LHCN-M2 (cell line): ENCODE results near the gene KCTD11. TPM values are rescaled to one million over a fixed set of nuclear protein-coding genes. Genes with fewer than 3 reads are reported as not detected.

Experiments
- DNase-seq: peaks from one replicate; pipeline ENCODE4 v3.0.0-alpha.2; 2012; ENCODE audit warnings: low read depth
- total RNA-seq: library from RNA; depleted of rRNA; stranded (reverse); fragments of >200 nt; gene quantifications from 2 replicates; pipeline ENCODE4 v1.2.3, GENCODE V29; 2014; rRNA removed

KCTD11 gene
- total RNA-seq, 1 experiment from 2014 or later = 9.0 TPM

DNA sequence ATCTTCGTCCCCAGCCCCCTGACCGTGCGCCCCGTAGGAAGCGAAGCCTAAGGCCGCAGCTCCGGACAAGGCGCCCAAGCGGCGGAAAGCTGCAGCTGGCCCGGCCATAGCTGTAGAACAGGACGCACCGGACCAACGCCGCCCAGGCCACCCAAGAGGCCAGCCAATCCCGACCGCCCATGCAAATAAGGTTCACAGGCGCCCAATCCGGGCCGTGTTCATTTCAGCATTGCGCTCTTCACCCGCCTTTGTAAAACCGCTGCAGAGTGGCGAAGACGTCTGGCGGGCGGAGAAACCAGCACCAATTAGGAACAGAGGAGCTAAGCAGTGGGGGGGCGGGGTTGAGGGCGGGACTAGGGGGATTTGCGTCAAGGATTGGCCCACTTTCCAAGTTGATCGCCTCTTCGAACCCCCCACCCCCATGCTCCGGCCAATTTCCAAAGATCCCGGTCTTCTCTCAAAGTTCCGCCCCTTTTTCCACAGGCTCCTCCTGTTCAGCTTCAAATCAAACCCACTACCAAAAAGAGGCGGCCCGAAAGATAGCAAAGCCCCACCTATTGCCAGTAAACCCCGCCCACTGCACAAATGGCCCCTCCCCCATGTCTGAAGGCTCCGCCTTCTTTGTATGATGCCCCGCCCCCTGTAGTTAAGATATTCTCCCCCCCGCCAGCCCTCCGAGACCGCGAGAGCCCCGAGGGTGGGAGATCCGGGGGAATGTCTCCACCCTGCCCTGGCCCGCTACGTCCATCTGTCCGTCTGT lies 52.2 kb downstream of the KCTD11 start, which contains the start of gene TMEM256:
TSS of gene TMEM256 (minus strand) at position 121 of the 760 bp plus-strand sequence. CDS start at position 108, 13 bp downstream.
- DNase-seq = peak; percentile 99

Other genes starting within 250 kb of the KCTD11 start
- not detected in 2 replicates for gene ASGR2, start 237.3 kb upstream of the KCTD11 start, total RNA-seq
- gene ASGR1, start 172.8 kb upstream of the KCTD11 start, total RNA-seq = 0.29 and 1.4 TPM in 2 replicates
- gene DLG4, start 132.3 kb upstream of the KCTD11 start, total RNA-seq = 16.6 and 17.3 TPM in 2 replicates
- gene ACADVL, start 132.2 kb upstream of the KCTD11 start, total RNA-seq = 485 and 564 TPM in 2 replicates
- 64.8 and 71.4 TPM in 2 replicates for gene DVL2, start 117.6 kb upstream of the KCTD11 start, total RNA-seq
- gene PHF23, start 112.7 kb upstream of the KCTD11 start, total RNA-seq = 54.7 and 56.4 TPM in 2 replicates
- 161 and 171 TPM in 2 replicates for gene GABARAP, start 109.7 kb upstream of the KCTD11 start, total RNA-seq
- gene CTDNEP1, start 100.4 kb upstream of the KCTD11 start, total RNA-seq = 59.1 and 65.5 TPM in 2 replicates
- gene ELP5, start 99.9 kb upstream of the KCTD11 start, total RNA-seq = 52.6 and 58.2 TPM in 2 replicates
- gene CLDN7, start 89.7 kb upstream of the KCTD11 start, total RNA-seq = not detected in 2 replicates
- gene SLC2A4, start 70.4 kb upstream of the KCTD11 start, total RNA-seq = 0.11 TPM in 1 of 2 replicates, not detected in the other
- gene YBX2, start 57.5 kb upstream of the KCTD11 start, total RNA-seq = not detected in 2 replicates
- 968 and 1,043 TPM in 2 replicates for gene EIF5A, start 44.5 kb upstream of the KCTD11 start, total RNA-seq
- 98.7 and 119 TPM in 2 replicates for gene GPS2, start 36.8 kb upstream of the KCTD11 start, total RNA-seq
- gene NEURL4, start 22.8 kb upstream of the KCTD11 start, total RNA-seq = 15.1 and 15.7 TPM in 2 replicates
- gene ACAP1, start 15.6 kb upstream of the KCTD11 start, total RNA-seq = 1.5 TPM in 1 of 2 replicates, not detected in the other
- gene TMEM95, start 3.0 kb downstream of the KCTD11 start, total RNA-seq = not detected in 2 replicates
- gene TNK1, start 28.9 kb downstream of the KCTD11 start, total RNA-seq = 0.06 TPM in 1 of 2 replicates, not detected in the other
- gene PLSCR3, start 42.4 kb downstream of the KCTD11 start, total RNA-seq = 38.1 and 54.4 TPM in 2 replicates
- 65.1 and 88.9 TPM in 2 replicates for gene TMEM256, start 51.9 kb downstream of the KCTD11 start, total RNA-seq
- gene NLGN2, start 55.7 kb downstream of the KCTD11 start, total RNA-seq = 7.6 and 8.3 TPM in 2 replicates
- not detected in 2 replicates for gene SPEM1, start 68.2 kb downstream of the KCTD11 start, total RNA-seq
- not detected in 2 replicates for gene SPEM2, start 73.5 kb downstream of the KCTD11 start, total RNA-seq
- gene SPEM3, start 76.7 kb downstream of the KCTD11 start, total RNA-seq = not detected in 2 replicates
- gene TMEM102, start 83.3 kb downstream of the KCTD11 start, total RNA-seq = 0.75 and 0.90 TPM in 2 replicates
- 23.4 and 23.8 TPM in 2 replicates for gene FGF11, start 87.3 kb downstream of the KCTD11 start, total RNA-seq
- gene CHRNB1, start 92.9 kb downstream of the KCTD11 start, total RNA-seq = 51.9 and 60.3 TPM in 2 replicates
- gene ZBTB4, start 127.5 kb downstream of the KCTD11 start, total RNA-seq = 25.3 and 27.8 TPM in 2 replicates
- not detected in 2 replicates for gene SLC35G6, start 129.3 kb downstream of the KCTD11 start, total RNA-seq
- 63.7 and 81.4 TPM in 2 replicates for gene POLR2A, start 132.2 kb downstream of the KCTD11 start, total RNA-seq
- 14.8 and 20.7 TPM in 2 replicates for gene TNFSF12, start 196.9 kb downstream of the KCTD11 start, total RNA-seq
- gene TNFSF13, start 206.6 kb downstream of the KCTD11 start, total RNA-seq = not detected in 2 replicates
- gene SENP3, start 209.8 kb downstream of the KCTD11 start, total RNA-seq = 108 and 131 TPM in 2 replicates
- gene CD68, start 227.5 kb downstream of the KCTD11 start, total RNA-seq = 48.2 and 56.4 TPM in 2 replicates
- gene MPDU1, start 231.7 kb downstream of the KCTD11 start, total RNA-seq = 371 and 379 TPM in 2 replicates
- gene SOX15, start 237.9 kb downstream of the KCTD11 start, total RNA-seq = 0.96 and 2.0 TPM in 2 replicates